ENCODE measurements around the gene CDH12. TPM values are rescaled to one million over a fixed set of nuclear protein-coding genes. Genes with fewer than 3 reads are reported as not detected.

Gene CDH12
- total RNA-seq, 6 experiments from 2014 or later, result not detected

GRCh38 chr5:21806943-21807342, 1046.2 kb downstream of the CDH12 start:
- no peak overlapping the region for H3K27ac Mint-ChIP-seq
- no peak for DNase-seq
- no peaks in the 10 kb centered on the region for H3K9me3 Mint-ChIP-seq
- TF ChIP-seq CTCF (IDR thresholded peaks at IDR 0.05), result no peak
- H3K27me3 Mint-ChIP-seq (ENCODE audit: insufficient read depth), result no peaks in the 10 kb centered on the region
- H3K36me3 Mint-ChIP-seq (ENCODE audit: low read depth), result no peaks in the 10 kb centered on the region
- 0 out of 2 replicates have a peak, but pooled peaks cover 4% of the 10 kb centered on the region for H3K4me1 Mint-ChIP-seq (ENCODE audit: low read depth)
- no peak overlapping the region for H3K4me3 Mint-ChIP-seq

GRCh38 chr5:21806271-21806670, 1046.9 kb downstream of the CDH12 start:
- no peak for TF ChIP-seq CTCF (IDR thresholded peaks at IDR 0.05)
- H3K4me1 Mint-ChIP-seq (ENCODE audit: low read depth), result 0 out of 2 replicates have a peak, but pooled peaks cover 4% of the 10 kb centered on the region
- DNase-seq, result no peak
- H3K4me3 Mint-ChIP-seq, result no peak overlapping the region
- H3K27me3 Mint-ChIP-seq (ENCODE audit: insufficient read depth), result no peaks in the 10 kb centered on the region
- H3K27ac Mint-ChIP-seq, result no peak overlapping the region
- H3K9me3 Mint-ChIP-seq, result no peaks in the 10 kb centered on the region
- no peaks in the 10 kb centered on the region for H3K36me3 Mint-ChIP-seq (ENCODE audit: low read depth)

GRCh38 chr5:21802869-21803490, 1050.2 kb downstream of the CDH12 start:
- Mint-ChIP-seq H3K27me3 (ENCODE audit: insufficient read depth) (no peaks in the 10 kb centered on the region), H3K9me3 (0 out of 2 replicates have a peak, but pooled peaks cover 4% of the 10 kb centered on the region)

GRCh38 chr5:21802100-21802499, 1051.0 kb downstream of the CDH12 start:
- Mint-ChIP-seq H3K4me1 (ENCODE audit: low read depth) (0 out of 2 replicates have a peak, but pooled peaks cover 4% of the 10 kb centered on the region), H3K4me3 (no peak overlapping the region), H3K27me3 (ENCODE audit: insufficient read depth) (no peaks in the 10 kb centered on the region), H3K36me3 (ENCODE audit: low read depth) (no peaks in the 10 kb centered on the region), H3K9me3 (0 out of 2 replicates have a peak, but pooled peaks cover 4% of the 10 kb centered on the region), H3K27ac (no peak overlapping the region)
- no peak for TF ChIP-seq CTCF (IDR thresholded peaks at IDR 0.05)
- DNase-seq, result no peak

More at GRCh38 chr5:21802869-21803490, 1050.2 kb downstream of the CDH12 start:
- peak; percentile 1 for DNase-seq
- Mint-ChIP-seq H3K4me1 (ENCODE audit: low read depth) (0 out of 2 replicates have a peak, but pooled peaks cover 4% of the 10 kb centered on the region), H3K27ac (no peak overlapping the region), H3K36me3 (ENCODE audit: low read depth) (no peaks in the 10 kb centered on the region), H3K4me3 (no peak overlapping the region)
- peak; percentile 77 for TF ChIP-seq CTCF (IDR thresholded peaks at IDR 0.05)

- Mint-ChIP-seq H3K36me3 (ENCODE audit: low read depth) (no peaks in the 10 kb centered on the region), H3K4me3 (no peak overlapping the region), H3K27ac (no peak overlapping the region), H3K9me3 (peaks cover 3% of the 10 kb centered on the region; the same call in 1 of the 2 replicates), H3K4me1 (ENCODE audit: low read depth) (no peaks in the 10 kb centered on the region), H3K27me3 (ENCODE audit: insufficient read depth) (no peaks in the 10 kb centered on the region)
- TF ChIP-seq CTCF (IDR thresholded peaks at IDR 0.05), result no peak
- DNase-seq, result no peak
Observed at GRCh38 chr5:21792748-21793147, 1060.4 kb downstream of the CDH12 start.

All from HFFc6 (cell line).